ENCODE measurements around the gene UGT3A1. TPM values are rescaled to one million over a fixed set of nuclear protein-coding genes. Genes with fewer than 3 reads are reported as not detected.
"Not testable (repeated sequence)": the region's sequence is repeated elsewhere in the genome, so short reads cannot be mapped to it uniquely, and the experiment has no call there.

Gene UGT3A1
- total RNA-seq, 1 donor from 2014 or later: not detected

DNA sequence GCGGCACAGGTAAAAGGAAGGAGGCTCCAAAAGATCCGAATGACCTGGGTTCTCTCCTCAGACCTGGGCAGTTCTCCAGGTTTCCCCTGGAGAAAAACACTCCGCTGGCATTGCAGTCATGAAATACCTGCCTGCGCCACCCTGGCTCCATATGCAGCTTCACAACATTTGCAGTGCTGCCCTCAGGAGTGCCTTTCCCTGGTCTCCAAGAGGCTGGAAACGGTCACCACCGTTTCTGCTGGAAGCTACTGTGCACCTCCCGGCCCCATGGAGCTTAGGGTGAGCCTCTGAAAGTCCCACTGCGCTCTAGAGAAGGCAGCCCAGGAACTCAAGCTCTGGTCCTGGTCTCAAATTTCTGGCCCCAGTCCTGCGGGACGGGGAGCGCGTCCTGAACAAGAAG, 670 bp downstream of the UGT3A1 start:
- intact Hi-C loops (cut with micrococcal nuclease): no loop called here

GRCh38 chr5:35988529-35988928, 2.7 kb downstream of the UGT3A1 start:
- intact Hi-C loops (cut with micrococcal nuclease): no loop called here

DNA sequence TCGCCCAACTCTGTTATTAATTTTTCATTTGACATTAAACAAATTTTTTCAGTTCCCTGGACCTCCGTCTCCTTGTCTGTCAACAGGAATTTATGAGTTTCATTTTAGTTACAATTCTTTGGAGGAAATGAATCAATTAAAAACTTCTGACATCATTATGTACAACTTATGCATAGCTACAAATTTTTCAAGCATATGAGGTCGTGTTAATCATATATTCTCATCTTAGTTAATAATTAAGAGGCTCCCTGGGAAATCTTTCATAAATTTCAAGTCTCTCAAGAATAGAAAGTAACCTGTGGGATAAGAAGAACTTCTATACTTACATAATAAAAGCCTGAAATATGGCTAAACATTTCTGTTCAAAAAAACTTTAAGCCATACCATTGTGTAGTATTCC, 3.4 kb downstream of the UGT3A1 start:
- intact Hi-C loops (cut with micrococcal nuclease): no loop called here

DNA sequence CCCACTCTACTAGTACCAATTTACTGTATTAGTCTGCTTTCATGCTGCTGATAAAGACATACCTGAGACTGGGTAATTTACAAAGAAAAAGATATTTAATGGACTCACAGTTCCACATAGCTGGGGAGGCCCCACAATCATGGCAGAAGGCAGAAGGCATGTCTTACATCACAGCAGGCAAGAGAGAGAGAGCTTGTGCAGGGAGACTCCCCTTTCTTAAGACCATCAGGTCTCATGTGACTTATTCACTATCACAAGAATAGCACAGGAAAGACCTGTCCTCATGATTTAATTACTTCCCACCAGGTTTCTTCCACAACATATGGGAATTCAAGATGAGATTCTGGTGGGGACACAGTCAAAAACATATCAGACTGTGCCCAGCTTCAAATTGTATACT, 11.5 kb downstream of the UGT3A1 start:
- intact Hi-C loops (cut with micrococcal nuclease): no loop called here

GRCh38 chr5:35976859-35977258, 14.3 kb downstream of the UGT3A1 start:
- intact Hi-C loops (cut with micrococcal nuclease): not testable (repeated sequence)

GRCh38 chr5:35974570-35974969, 16.6 kb downstream of the UGT3A1 start:
- intact Hi-C loops (cut with micrococcal nuclease): no loop called here

DNA sequence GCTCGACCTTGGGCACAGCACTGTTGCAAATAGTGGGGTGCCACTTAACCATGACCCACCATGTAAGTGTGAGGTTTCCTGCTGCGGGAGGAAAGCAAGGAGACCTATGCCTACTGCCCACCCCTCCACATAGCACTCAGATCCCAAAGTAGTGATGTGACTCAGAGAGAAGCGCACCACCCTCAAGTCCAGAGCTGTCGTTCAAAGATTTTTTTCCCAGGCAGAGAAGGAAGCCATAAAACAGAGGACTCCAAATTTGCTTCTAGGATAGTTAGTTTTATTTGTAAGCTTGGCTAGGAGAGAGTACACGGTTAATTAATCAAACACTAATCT, 19.3 kb downstream of the UGT3A1 start:
- intact Hi-C loops (cut with micrococcal nuclease): no loop called here

DNA sequence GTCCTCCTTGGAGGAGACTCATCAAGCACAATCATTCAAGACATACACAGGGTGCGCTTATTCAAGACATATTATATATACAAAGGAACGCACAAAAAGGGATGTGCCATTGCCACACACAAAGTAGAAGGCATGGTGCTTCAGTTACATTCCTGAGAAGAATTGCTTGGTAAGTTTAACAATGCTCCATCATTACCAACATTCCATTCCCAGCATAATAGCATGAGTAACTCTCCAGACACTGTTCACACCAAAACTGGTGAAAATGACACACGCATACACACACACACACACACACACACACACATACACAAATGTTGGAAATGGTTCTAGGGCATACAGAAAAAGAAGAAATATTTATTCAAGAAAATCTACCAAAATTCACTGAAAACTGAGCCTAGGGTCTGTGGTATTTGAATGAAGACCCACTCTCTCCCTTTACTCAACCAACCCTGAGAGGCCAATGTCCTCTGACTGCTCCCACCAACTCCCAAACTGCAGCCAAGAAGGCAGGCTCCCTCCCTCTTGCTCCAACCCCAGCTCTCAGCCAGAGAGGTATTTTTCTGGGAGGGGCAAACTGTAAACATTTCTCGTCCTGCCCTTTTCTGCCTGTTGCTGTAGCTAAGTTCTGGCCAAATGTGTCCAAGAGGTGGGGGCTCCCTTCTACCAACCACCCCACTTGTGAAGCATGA, 19.9 kb downstream of the UGT3A1 start:
- intact Hi-C loops (cut with micrococcal nuclease): no loop called here

DNA sequence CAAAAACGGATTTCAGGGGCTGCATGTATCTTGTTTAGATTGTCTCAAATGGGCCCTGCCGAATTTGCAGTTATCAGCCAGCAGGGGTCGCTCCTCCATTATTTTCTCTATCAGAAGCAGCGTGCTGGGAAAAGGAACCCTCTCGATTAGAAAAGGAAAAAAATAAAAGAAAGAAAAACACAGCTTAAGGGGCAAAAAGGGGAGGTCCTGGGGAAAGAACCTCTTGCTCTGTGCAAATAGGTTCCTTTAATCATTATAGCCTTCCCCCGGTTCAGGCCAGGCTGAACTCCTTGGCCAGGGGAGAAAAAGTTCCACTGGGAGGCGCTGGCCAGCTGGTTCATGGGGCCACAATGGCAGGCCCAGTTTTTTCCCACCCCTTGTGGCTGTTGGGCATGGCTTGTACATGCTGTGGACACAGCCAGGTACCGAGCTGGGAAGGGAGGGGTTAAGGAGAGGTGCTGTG, 27.8 kb downstream of the UGT3A1 start:
- intact Hi-C loops (cut with micrococcal nuclease): no loop called here

- intact Hi-C loops (cut with micrococcal nuclease): no loop called here
Measured at GRCh38 chr5:35960328-35960727, 30.9 kb downstream of the UGT3A1 start.

GRCh38 chr5:35956429-35956828, 34.8 kb downstream of the UGT3A1 start:
- intact Hi-C loops (cut with micrococcal nuclease): no loop called here

GRCh38 chr5:35954175-35954574, 37.0 kb downstream of the UGT3A1 start:
- intact Hi-C loops (cut with micrococcal nuclease): no loop called here

- intact Hi-C loops (cut with micrococcal nuclease): no loop called here
Measured at GRCh38 chr5:35947085-35947484, 44.1 kb downstream of the UGT3A1 start.

DNA sequence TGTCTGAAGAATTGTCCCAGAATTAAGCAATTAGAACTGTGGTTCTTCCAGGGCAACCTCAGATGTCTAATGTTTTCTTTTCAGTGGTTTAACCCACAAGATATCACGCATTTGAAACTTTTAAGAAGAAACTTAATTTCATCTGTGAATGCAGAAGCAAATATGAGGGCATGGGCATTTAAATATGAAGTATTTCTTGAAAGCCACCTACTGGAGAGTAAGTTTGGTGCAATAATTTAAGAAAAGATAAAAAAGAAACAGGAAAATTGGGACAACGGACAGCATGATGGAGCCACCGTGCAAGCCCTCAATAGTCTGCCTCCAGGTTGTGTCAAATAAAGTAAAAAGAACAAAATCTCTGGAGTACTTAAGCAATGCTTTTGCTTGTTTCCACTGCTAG, 51.6 kb downstream of the UGT3A1 start:
- intact Hi-C loops (cut with micrococcal nuclease): no loop called here

DNA sequence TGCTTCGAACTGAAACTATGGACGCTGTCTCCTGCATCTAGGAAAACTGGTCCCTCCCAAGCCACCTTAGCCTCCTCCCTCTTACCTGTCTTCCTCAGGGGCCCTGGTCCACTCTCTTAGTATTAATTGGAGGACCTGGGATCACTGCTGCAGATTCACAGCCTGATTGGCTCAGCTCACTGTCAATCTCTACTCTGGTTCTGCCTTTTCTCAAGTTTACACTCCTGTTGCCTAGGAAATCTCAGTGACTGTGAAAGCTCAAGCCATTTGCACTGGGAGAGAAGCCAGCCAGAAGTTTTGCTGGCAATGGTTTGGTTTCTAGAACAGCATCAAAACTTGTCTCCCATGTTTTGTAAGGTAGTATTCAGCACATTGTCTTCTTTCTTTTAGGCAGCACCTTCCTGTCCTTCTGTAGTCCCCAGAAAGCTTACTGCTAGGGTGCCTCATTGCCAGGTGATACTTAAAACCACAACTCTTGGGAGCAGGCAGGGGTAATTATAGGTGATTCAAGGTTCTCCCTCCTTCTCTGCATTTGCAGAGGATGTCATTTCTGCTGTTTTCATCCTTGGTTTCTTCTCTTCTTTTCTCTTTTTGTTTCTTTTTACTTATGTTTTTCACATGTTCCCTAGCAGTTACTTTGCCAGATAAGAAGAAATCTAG, 52.5 kb downstream of the UGT3A1 start, which contains the start of gene CAPSL:
Gene CAPSL, minus strand, starts transcription at position 55 of the 660 bp plus-strand sequence. CDS start 17,502 bp downstream, outside the sequence.
- intact Hi-C loops (cut with micrococcal nuclease): no loop called here

DNA sequence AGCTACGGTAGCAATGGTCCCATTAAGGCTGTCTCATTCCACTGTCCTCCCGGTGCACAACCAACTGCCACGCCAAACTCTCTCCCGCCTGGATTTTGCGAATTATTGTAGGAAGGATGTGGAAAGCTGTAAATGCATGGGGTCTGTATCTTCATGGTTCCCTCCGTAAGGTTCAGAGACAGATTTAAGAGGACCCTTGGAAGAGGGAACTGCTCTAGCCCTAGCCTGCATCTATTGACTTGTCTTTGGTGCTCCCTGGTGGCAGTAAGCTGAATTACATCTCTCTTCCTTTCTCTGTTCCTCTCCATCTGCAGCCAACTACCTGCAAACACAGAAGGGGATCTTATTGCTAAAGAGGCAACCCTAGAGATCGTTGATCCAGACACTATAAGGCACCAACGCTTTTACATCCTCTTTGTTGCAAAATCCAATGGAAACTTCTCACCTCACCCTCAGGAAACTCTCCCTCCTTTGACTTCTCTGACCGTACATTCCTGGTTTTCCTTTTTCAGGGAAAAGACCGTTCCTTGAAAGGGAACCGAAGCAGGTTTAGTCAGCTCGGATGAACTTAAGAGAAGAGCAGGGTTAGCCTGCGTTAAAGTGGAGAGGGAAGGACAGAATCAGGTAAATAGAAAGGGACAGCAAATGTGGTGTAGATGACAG, 64.7 kb downstream of the UGT3A1 start:
- intact Hi-C loops (cut with micrococcal nuclease): loop anchor here (1.0 to 5.0 kb wide), 9 partner anchors 275 to 968 kb away; partner anchors contain the start of genes PRLR and SPEF2

GRCh38 chr5:35924950-35925722, 66.1 kb downstream of the UGT3A1 start:
- intact Hi-C loops (cut with micrococcal nuclease): loop anchor here (1.0 to 5.0 kb wide), 12 partner anchors 23 to 1008 kb away; partner anchors contain the start of genes BRIX1, IL7R, PRLR and RAD1

DNA sequence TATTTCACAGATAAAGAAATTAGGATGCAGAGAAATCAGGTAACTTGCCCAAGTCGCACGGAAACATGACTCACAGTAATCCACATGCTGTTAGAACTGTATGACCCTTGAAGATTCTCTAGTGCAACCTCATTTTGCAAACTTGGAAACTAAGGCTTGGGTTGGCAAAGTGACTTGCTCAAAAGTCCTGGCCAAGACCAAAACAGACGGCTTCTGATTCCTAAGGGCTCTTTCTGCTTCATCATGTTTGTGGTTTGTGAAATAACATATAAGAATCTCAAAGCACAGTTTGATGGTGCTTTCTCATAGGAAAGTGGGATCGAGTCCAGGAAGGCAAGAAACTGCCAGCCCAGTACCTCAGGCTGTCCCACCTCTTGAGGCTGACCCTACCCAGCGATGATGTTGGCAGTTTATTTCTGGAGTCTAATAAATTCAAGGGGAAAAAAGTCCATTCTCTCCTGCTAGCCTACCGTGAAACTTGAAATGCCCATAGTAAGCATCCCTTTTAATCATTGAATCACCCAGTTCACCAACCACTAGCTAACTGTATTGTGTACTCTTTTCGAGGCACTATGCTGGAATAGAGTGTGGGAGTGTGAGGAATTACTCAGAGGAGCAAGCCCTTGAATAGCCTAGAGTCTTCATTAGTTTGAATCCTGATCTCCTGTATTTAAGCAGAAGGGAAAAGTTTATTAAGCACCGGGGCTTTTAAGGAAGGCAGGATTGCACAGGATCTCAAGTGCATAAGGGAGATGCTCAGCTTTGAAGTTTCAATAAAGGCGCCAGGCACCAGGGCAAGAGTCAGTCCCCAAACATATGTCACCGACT, 66.9 kb downstream of the UGT3A1 start:
- intact Hi-C loops (cut with micrococcal nuclease): loop anchor here (1.0 to 5.0 kb wide), 6 partner anchors 22 to 1007 kb away; partner anchors contain the start of genes BRIX1 and RAD1

DNA sequence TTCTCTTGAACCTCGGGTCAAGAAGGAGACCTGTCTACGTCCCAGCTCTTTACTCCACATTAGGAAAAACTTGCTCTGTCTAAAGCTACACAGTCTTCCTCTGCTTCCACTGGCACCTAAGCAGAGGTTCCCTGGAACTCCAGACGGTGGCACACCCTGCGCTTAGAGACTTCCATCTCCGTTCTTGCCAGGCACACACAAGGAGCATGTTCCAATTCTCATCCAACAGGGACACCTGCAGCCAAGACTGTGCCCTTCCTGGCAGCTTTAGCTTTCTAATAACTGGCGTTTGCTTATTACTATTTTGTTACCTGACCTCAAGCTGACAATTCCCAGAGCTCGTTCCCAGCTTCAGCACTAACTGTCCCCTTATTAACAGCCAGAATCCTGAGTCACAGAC, 68.7 kb downstream of the UGT3A1 start:
- intact Hi-C loops (cut with micrococcal nuclease): loop anchor here (5.0 kb wide), 1 partner anchor 1005 kb away; the partner anchor contains the start of genes BRIX1 and RAD1

- intact Hi-C loops (cut with micrococcal nuclease): loop anchor here (5.0 kb wide), 1 partner anchor 1005 kb away; the partner anchor contains the start of genes BRIX1 and RAD1
Measured at GRCh38 chr5:35921930-35922329, 69.3 kb downstream of the UGT3A1 start.

All from T-helper 1 cell treated with Interleukin-12 subunit alpha and Interleukin-12 subunit beta and Interleukin-4 antibody, amounts not matched to agents 30 ng/mL and 1 ng/mL, for 36 hours (primary cell).